Measurements from ENCODE around the gene IVL.

- no peak for TF ChIP-seq ZNF274 (IDR thresholded peaks at IDR 0.05; ENCODE audit: low read depth, low read length)
- no peak for TF ChIP-seq SUZ12 (IDR thresholded peaks at IDR 0.05; ENCODE audit: extremely low read depth, insufficient read depth, insufficient read length)
These were observed 37.9 kb downstream of the IVL start for GRCh38 chr1:152946248-152946647.
